H9 (cell line): ENCODE data around the gene EML3. TPM values are rescaled to one million over a fixed set of nuclear protein-coding genes. Genes with fewer than 3 reads are reported as not detected.

Experiments used
- DNase-seq: peaks from one replicate; pipeline ENCODE4 v3.0.0-alpha.2; 2017
- H2AFZ ChIP-seq: one replicate; pipeline ENCODE4 v1.6.1; 2013; ENCODE audit warnings: mild to moderate bottlenecking, low read length, control low read depth, moderate library complexity
- H2AK5ac ChIP-seq: 2 replicates; pipeline ENCODE4 v1.6.1; 2013; ENCODE audit warnings: low read length, control low read depth, mixed read lengths; ENCODE audit not compliant: insufficient read length
- H2BK120ac ChIP-seq: one replicate; pipeline ENCODE4 v1.6.1; 2013; ENCODE audit warnings: low read depth, mild to moderate bottlenecking, low read length, control low read depth, inconsistent platforms; ENCODE audit not compliant: poor library complexity, severe bottlenecking
- H2BK12ac ChIP-seq: 2 replicates; pipeline ENCODE4 v1.6.1; 2013; ENCODE audit warnings: low read length, control low read depth, mixed read lengths, low read depth; ENCODE audit not compliant: insufficient read length
- H2BK15ac ChIP-seq: 2 replicates; pipeline ENCODE4 v1.6.1; 2013; ENCODE audit warnings: low read depth, low read length, control low read depth
- H2BK20ac ChIP-seq: one replicate; pipeline ENCODE4 v1.6.1; 2013; ENCODE audit warnings: low read depth, mild to moderate bottlenecking, low read length, control low read depth, inconsistent platforms; ENCODE audit not compliant: poor library complexity, severe bottlenecking
- H2BK5ac ChIP-seq: 2 replicates; pipeline ENCODE4 v1.6.1; 2013; ENCODE audit warnings: low read length, control low read depth, mixed read lengths; ENCODE audit not compliant: insufficient read length
- H3K14ac ChIP-seq: 2 replicates; pipeline ENCODE4 v1.6.1; 2013; ENCODE audit warnings: low read length, control low read depth; ENCODE audit not compliant: insufficient read depth
- H3K18ac ChIP-seq: 2 replicates; pipeline ENCODE4 v1.6.1; 2013; ENCODE audit warnings: low read depth, mild to moderate bottlenecking, mixed read lengths, low read length, control low read depth; ENCODE audit not compliant: insufficient read length
- H3K23ac ChIP-seq: 2 replicates; pipeline ENCODE4 v1.6.1; 2013; ENCODE audit warnings: low read length, control low read depth, mixed read lengths, low read depth; ENCODE audit not compliant: insufficient read length
- H3K23me2 ChIP-seq: 2 replicates; pipeline ENCODE4 v1.6.1; 2013; ENCODE audit warnings: low read depth, mild to moderate bottlenecking, mixed read lengths, low read length, control low read depth; ENCODE audit not compliant: insufficient read length, poor library complexity, severe bottlenecking
- H3K27ac ChIP-seq: 2 replicates; pipeline ENCODE4 v1.5.1; 2013; ENCODE audit warnings: low read length, control low read depth, mixed read lengths, low read depth; ENCODE audit not compliant: insufficient read length
- H3K27me3 ChIP-seq: 2 replicates; pipeline ENCODE4 v1.6.1; 2013; ENCODE audit warnings: low read length, control low read depth, inconsistent platforms; ENCODE audit not compliant: insufficient read depth
- H3K4ac ChIP-seq: 2 replicates; pipeline ENCODE4 v1.6.1; 2013; ENCODE audit warnings: low read depth, mild to moderate bottlenecking, control low read depth, inconsistent platforms, low read length, moderate library complexity
- H3K4me1 ChIP-seq: 2 replicates; pipeline ENCODE4 v1.6.1; 2013; ENCODE audit warnings: low read length, control low read depth, inconsistent platforms; ENCODE audit not compliant: insufficient read depth
- H3K4me2 ChIP-seq: 2 replicates; pipeline ENCODE4 v1.6.1; 2013; ENCODE audit warnings: low read length, control low read depth, mixed read lengths; ENCODE audit not compliant: insufficient read length, insufficient read depth
- H3K56ac ChIP-seq: 2 replicates; pipeline ENCODE4 v1.6.1; 2013; ENCODE audit warnings: low read depth, mild to moderate bottlenecking, mixed read lengths, low read length, control low read depth; ENCODE audit not compliant: insufficient read length
- H3K79me1 ChIP-seq: 2 replicates; pipeline ENCODE4 v1.6.1; 2013; ENCODE audit warnings: low read depth, mild to moderate bottlenecking, moderate library complexity, low read length, control low read depth, inconsistent platforms; ENCODE audit not compliant: insufficient read depth, poor library complexity, severe bottlenecking
- H3K79me2 ChIP-seq: 2 replicates; pipeline ENCODE4 v1.6.1; 2013; ENCODE audit warnings: low read length, control low read depth, inconsistent platforms; ENCODE audit not compliant: insufficient read depth
- H3K9ac ChIP-seq: 2 replicates; pipeline ENCODE4 v1.6.1; 2013; ENCODE audit warnings: low read length, control low read depth, mixed read lengths; ENCODE audit not compliant: insufficient read length; ENCODE audit errors: extremely low read depth
- H3K9me3 ChIP-seq: one replicate; pipeline ENCODE4 v1.6.1; 2013; ENCODE audit warnings: low read depth, low read length, inconsistent platforms; ENCODE audit not compliant: control insufficient read depth
- H3T11ph ChIP-seq: one replicate; pipeline ENCODE4 v1.6.1; 2013; ENCODE audit warnings: mild to moderate bottlenecking, low read length, control low read depth, inconsistent platforms
- H4K20me1 ChIP-seq: one replicate; pipeline ENCODE4 v1.6.1; 2013; ENCODE audit not compliant: control insufficient read depth, insufficient read length, insufficient read depth
- H4K5ac ChIP-seq: 2 replicates; pipeline ENCODE4 v1.6.1; 2013; ENCODE audit warnings: low read depth, mild to moderate bottlenecking, mixed read lengths, low read length, control low read depth; ENCODE audit not compliant: insufficient read length
- H4K8ac ChIP-seq: replicated peaks from 2 replicates; pipeline ENCODE4 v1.6.1; 2013; ENCODE audit warnings: low read length, control low read depth, mixed read lengths, low read depth; ENCODE audit not compliant: insufficient read length
- H4K91ac ChIP-seq: 2 replicates; pipeline ENCODE4 v1.6.1; 2013; ENCODE audit warnings: low read depth, mild to moderate bottlenecking, moderate library complexity, mixed read lengths, low read length, control low read depth; ENCODE audit not compliant: insufficient read length
- H3K27ac Mint-ChIP-seq, 3 experiments: 2 replicates in 2 of 3; 3 replicates in 1 of 3; pipeline ENCODE4 v1.8.0; 2020 to 2021; ENCODE audit warnings: mixed read lengths in 3 of 3, mild to moderate bottlenecking in 1 of 3, moderate library complexity in 1 of 3
- H3K27me3 Mint-ChIP-seq: 2 replicates; pipeline ENCODE4 v1.8.0; 2021; ENCODE audit warnings: low read depth, mild to moderate bottlenecking, moderate library complexity, mixed read lengths
- H3K36me3 Mint-ChIP-seq, 3 experiments: 2 replicates in 2 of 3; 3 replicates in 1 of 3; pipeline ENCODE4 v1.8.0; 2020 to 2021; ENCODE audit warnings: low read depth in 3 of 3, mixed read lengths in 3 of 3; ENCODE audit not compliant: insufficient read depth in 1 of 3
- H3K4me1 Mint-ChIP-seq, 2 experiments: 2 replicates each; pipeline ENCODE4 v1.8.0; 2020; ENCODE audit warnings: mixed read lengths in 2 of 2
- H3K4me3 Mint-ChIP-seq, 2 experiments: 2 replicates in 1 of 2; 3 replicates in 1 of 2; pipeline ENCODE4 v1.8.0; 2020 to 2021; ENCODE audit warnings: mild to moderate bottlenecking in 2 of 2, mixed read lengths in 2 of 2, moderate library complexity in 1 of 2
- H3K9me3 Mint-ChIP-seq, 2 experiments: 2 replicates in 1 of 2; 3 replicates in 1 of 2; pipeline ENCODE4 v1.8.0; 2020; ENCODE audit warnings: mild to moderate bottlenecking in 2 of 2, mixed read lengths in 2 of 2, moderate library complexity in 1 of 2
- CTCF ChIP-seq: fragments of 200-600 bp; sonication (generic); conservative IDR thresholded peaks from 3 replicates; pipeline ENCODE4 v1.8.0; 2021; ENCODE audit warnings: antibody characterized with exemption, mild to moderate bottlenecking
- WGBS: extraction: QIAGEN DNeasy Blood & Tissue Kit; methylation state at CpG from one replicate; pipeline ENCODE4 v1.1.7; 2013; ENCODE audit warnings: missing lambda C conversion rate, low lambda C conversion rate, mixed read lengths; ENCODE audit not compliant: insufficient read length; ENCODE audit errors: extremely low coverage; 5-methylcytosine and 5-hydroxymethylcytosine counted together
- total RNA-seq: library from RNA; stranded (reverse); gene quantifications from 2 replicates; pipeline ENCODE4 v1.2.1, GENCODE V29; 2021

Gene EML3
- total RNA-seq, 1 experiment from 2014 or later: 35.3 TPM

DNA sequence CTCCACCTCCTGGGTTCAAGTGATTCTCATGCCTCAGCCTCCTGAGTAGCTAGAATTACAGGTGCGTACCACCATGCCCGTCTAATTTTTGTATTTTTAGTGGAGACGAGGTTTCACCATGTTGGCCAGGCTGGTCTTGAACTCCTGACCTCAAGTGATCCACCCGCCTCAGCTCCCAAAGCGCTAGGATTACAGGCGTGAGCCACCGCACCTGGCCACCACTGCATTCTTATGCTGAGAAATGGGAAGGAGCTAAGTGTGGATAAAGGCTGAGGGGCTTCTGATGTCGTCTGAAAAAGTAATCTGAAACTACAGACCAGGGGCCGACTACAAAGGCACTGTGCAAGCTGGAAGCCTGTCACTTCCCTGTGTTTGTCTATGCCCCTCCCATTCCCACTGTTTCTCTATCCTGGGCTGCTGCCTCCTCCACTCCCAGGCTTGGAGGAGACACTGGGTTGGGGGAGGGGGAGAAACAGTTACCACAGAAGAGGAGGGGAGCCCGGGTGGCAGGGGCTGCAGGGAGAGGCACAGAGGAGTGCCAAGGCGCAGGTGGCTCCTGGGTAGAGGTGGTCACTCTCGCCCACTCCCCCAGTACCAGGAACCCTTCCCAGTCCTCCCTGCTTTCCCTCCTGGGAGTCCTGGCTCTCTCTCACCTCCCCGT lies 8.0 kb downstream of the EML3 start:
- Histone ChIP-seq H3K27me3 (peaks cover 12% of the 10 kb centered on the region; the same call in 1 of the 2 replicates), H3K4ac (no peak overlapping the region), H3K79me2 (no peaks in the 10 kb centered on the region; the same call in 1 of the 2 replicates), H2BK5ac (no peak overlapping the region), H2BK20ac (no peak overlapping the region), H3K9me3 (no peaks in the 10 kb centered on the region), H4K91ac (no peak overlapping the region), H3K23ac (no peak overlapping the region), H3T11ph (no peak overlapping the region), H2BK120ac (no peak overlapping the region), H2BK15ac (no peak overlapping the region), H3K27ac (no peak overlapping the region), H4K20me1 (peaks cover 2% of the 10 kb centered on the region), H3K23me2 (peaks cover 4% of the 10 kb centered on the region), H3K4me2 (no peak overlapping the region), H3K79me1 (no peaks in the 10 kb centered on the region), H2AK5ac (no peak overlapping the region), H2AFZ (no peak overlapping the region), H3K4me1 (peaks cover 8% of the 10 kb centered on the region), H3K18ac (no peak overlapping the region), H4K5ac (no peak overlapping the region), H2BK12ac (no peak overlapping the region), H4K8ac (no peak overlapping the region), H3K14ac (no peak overlapping the region), H3K9ac (no peak overlapping the region), H3K56ac (no peak overlapping the region)
- Mint-ChIP-seq H3K27me3 (peaks cover 29% of the 10 kb centered on the region), H3K36me3 (peaks cover 18 to 33% (median 18%) of the 10 kb centered on the region in 3 experiments), H3K9me3 (no peaks in the 10 kb centered on the region), H3K4me3 (no peak overlapping the region; a peak in 1 of 5 replicates), H3K27ac (no peak overlapping the region), H3K4me1 (peaks cover 44 to 64% of the 10 kb centered on the region in 2 experiments)
- no peak for TF ChIP-seq CTCF
- DNase-seq: peak; percentile 57
- WGBS: no CpG with 5 or more reads among the region's 13 CpGs
